ENCODE results near the gene PEDS1.
"Not testable (repeated sequence)": the region's sequence is repeated elsewhere in the genome, so short reads cannot be mapped to it uniquely, and the experiment has no call there.

Gene PEDS1

GRCh38 chr20:50111120-50111828, 42.2 kb downstream of the PEDS1 start:
- DNase-seq = no peak

GRCh38 chr20:50110141-50111047, 43.1 kb downstream of the PEDS1 start:
- DNase-seq = peak; percentile 59 to 74

GRCh38 chr20:50108556-50109235, 44.8 kb downstream of the PEDS1 start:
- no peak for DNase-seq

GRCh38 chr20:50107796-50108331, 45.7 kb downstream of the PEDS1 start:
- DNase-seq = no peak

- DNase-seq = no peak
Observed at GRCh38 chr20:50107086-50107660, 46.4 kb downstream of the PEDS1 start.

GRCh38 chr20:50106669-50107068, 46.9 kb downstream of the PEDS1 start:
- not testable (repeated sequence) for DNase-seq

All from CD4-positive, alpha-beta T cell treated with Interleukin-4 for 1 hour (primary cell).